ENCODE data around the gene NFATC2.

NFATC2 gene

GRCh38 chr20:51379601-51380341, 162.7 kb downstream of the NFATC2 start:
- no peak for DNase-seq (ENCODE audit: low read depth in 2 of 3, low spot score in 2 of 3)

- DNase-seq (ENCODE audit: low read depth in 2 of 3, low spot score in 2 of 3) = no peak
Measured at GRCh38 chr20:51378171-51378928, 164.2 kb downstream of the NFATC2 start.

GRCh38 chr20:51377132-51377531, 165.4 kb downstream of the NFATC2 start:
- no peak for DNase-seq (ENCODE audit: low read depth in 2 of 3, low spot score in 2 of 3)

- no peak for DNase-seq (ENCODE audit: low read depth in 2 of 3, low spot score in 2 of 3)
Measured at GRCh38 chr20:51376111-51376510, 166.4 kb downstream of the NFATC2 start.

- no peak for DNase-seq (ENCODE audit: low read depth in 2 of 3, low spot score in 2 of 3)
Measured at GRCh38 chr20:51375561-51375960, 167.0 kb downstream of the NFATC2 start.

GRCh38 chr20:51374961-51375360, 167.6 kb downstream of the NFATC2 start:
- no peak for DNase-seq (ENCODE audit: low read depth in 2 of 3, low spot score in 2 of 3)

- DNase-seq (ENCODE audit: low read depth in 2 of 3, low spot score in 2 of 3) = no peak
Measured at GRCh38 chr20:51374456-51374830, 168.1 kb downstream of the NFATC2 start.

GRCh38 chr20:51373713-51374455, 168.6 kb downstream of the NFATC2 start:
- DNase-seq (ENCODE audit: low read depth in 2 of 3, low spot score in 2 of 3) = no peak

- DNase-seq (ENCODE audit: low read depth in 2 of 3, low spot score in 2 of 3) = no peak
Measured at GRCh38 chr20:51372966-51373365, 169.6 kb downstream of the NFATC2 start.

- DNase-seq (ENCODE audit: low read depth in 2 of 3, low spot score in 2 of 3) = peak; percentile 20 to 43 (median 23)
Measured at GRCh38 chr20:51372176-51372803, 170.2 kb downstream of the NFATC2 start.

- DNase-seq (ENCODE audit: low read depth in 2 of 3, low spot score in 2 of 3) = no peak
Measured at GRCh38 chr20:51371720-51372119, 170.8 kb downstream of the NFATC2 start.

GRCh38 chr20:51369503-51369902, 173.0 kb downstream of the NFATC2 start:
- no peak for DNase-seq (ENCODE audit: low read depth in 2 of 3, low spot score in 2 of 3)

GRCh38 chr20:51368461-51369211, 173.9 kb downstream of the NFATC2 start:
- no peak for DNase-seq (ENCODE audit: low read depth in 2 of 3, low spot score in 2 of 3)

GRCh38 chr20:51366155-51366886, 176.2 kb downstream of the NFATC2 start:
- DNase-seq (ENCODE audit: low read depth in 2 of 3, low spot score in 2 of 3) = no peak

GRCh38 chr20:51365670-51366069, 176.8 kb downstream of the NFATC2 start:
- no peak for DNase-seq (ENCODE audit: low read depth in 2 of 3, low spot score in 2 of 3)

- no peak for DNase-seq (ENCODE audit: low read depth in 2 of 3, low spot score in 2 of 3)
Measured at GRCh38 chr20:51363813-51364212, 178.7 kb downstream of the NFATC2 start.

- DNase-seq (ENCODE audit: low read depth in 2 of 3, low spot score in 2 of 3) = no peak
Measured at GRCh38 chr20:51363378-51363777, 179.1 kb downstream of the NFATC2 start.

- no peak for DNase-seq (ENCODE audit: low read depth in 2 of 3, low spot score in 2 of 3)
Measured at GRCh38 chr20:51362254-51362653, 180.3 kb downstream of the NFATC2 start.

GRCh38 chr20:51361258-51361657, 181.3 kb downstream of the NFATC2 start:
- no peak for DNase-seq (ENCODE audit: low read depth in 2 of 3, low spot score in 2 of 3)

All from activated CD8-positive, alpha-beta memory T cell treated with anti-CD3 and anti-CD28 coated beads for 48 hours (primary cell).